ENCODE data around the gene DNAJC13. TPM values are rescaled to one million over a fixed set of nuclear protein-coding genes. Genes with fewer than 3 reads are reported as not detected.

DNAJC13 gene
- total and polyA plus RNA-seq, 12 donors = 7.4 to 50.5 (median 38.4) TPM

DNA sequence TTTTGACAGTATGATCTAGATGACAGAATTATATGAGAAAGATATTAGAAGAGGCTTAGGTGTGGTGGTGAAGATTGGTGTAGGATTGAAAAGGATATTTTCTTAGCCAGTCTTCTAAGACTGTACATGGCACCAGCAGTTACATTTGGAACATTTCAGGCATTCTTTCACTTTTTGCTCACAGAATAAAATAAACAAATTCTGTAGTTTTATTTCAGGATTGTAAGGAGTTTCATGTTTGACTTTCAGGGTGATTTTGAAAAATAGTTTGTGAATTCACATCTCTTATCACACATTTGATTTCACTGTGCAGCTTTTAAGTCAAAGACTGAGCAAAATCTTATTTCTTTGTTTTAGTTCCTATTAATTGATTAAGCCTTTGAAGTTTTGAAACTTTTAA lies 27.1 kb downstream of the DNAJC13 start:
- peaks cover 0 to 7% (median 0%) of the 10 kb centered on the region in 3 donors for H3K9me3 ChIP-seq (replicated peaks in 1 of 3)
- intact Hi-C loops (cut with DNase I) = no loop called here
- H3K27ac ChIP-seq = no peak overlapping the region
- no peaks in the 10 kb centered on the region for H3K36me3 ChIP-seq (replicated peaks in 1 of 2)
- H3K27me3 ChIP-seq = no peaks in the 10 kb centered on the region
- H3K4me3 ChIP-seq = no peak overlapping the region
- TF ChIP-seq CTCF (IDR thresholded peaks at IDR 0.05) = no peak
- no peak for TF ChIP-seq POLR2A (IDR thresholded peaks at IDR 0.05)
- DNase-seq = no peak
- H3K4me1 ChIP-seq (replicated peaks in 1 of 2) = peaks cover 0 to 32% of the 10 kb centered on the region in 2 donors

GRCh38 chr3:132445817-132446216 lies 28.5 kb downstream of the DNAJC13 start:
- Histone ChIP-seq H3K27me3 (no peaks in the 10 kb centered on the region), H3K27ac (no peak overlapping the region), H3K4me1 (replicated peaks in 1 of 2) (peaks cover 0 to 32% of the 10 kb centered on the region in 2 donors), H3K9me3 (replicated peaks in 1 of 3) (peaks cover 0 to 7% (median 0%) of the 10 kb centered on the region in 3 donors), H3K4me3 (no peak overlapping the region), H3K36me3 (replicated peaks in 1 of 2) (no peaks in the 10 kb centered on the region)
- TF ChIP-seq CTCF (IDR thresholded peaks at IDR 0.05) (no peak), POLR2A (IDR thresholded peaks at IDR 0.05) (no peak)
- intact Hi-C loops (cut with DNase I) = no loop called here
- no peak for DNase-seq

- DNase-seq = peak; percentile 62 to 82 (median 72)
Measured at GRCh38 chr3:132448216-132448961, 31.1 kb downstream of the DNAJC13 start.

DNA sequence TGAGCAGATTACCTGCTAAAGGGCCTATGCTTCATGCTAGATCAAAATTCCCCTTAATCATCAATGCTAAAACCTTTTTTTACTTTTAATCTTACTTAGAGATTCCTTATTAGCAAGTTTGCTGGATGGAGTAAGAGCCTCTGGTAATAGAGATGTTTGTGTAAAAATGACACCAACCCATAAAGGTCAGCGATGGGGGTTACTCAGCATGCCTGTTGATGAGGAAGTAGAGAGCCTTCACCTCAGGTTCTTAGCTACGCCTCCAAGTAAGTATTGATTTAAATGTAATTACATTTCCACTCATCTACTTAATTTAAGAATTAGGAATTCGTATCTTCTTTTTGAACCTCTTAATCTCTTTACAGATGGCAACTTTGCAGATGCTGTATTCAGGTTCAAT lies 38.8 kb downstream of the DNAJC13 start:
- peaks cover 0 to 53% of the 10 kb centered on the region in 2 donors for H3K36me3 ChIP-seq (replicated peaks in 1 of 2)
- DNase-seq = no peak
- H3K9me3 ChIP-seq (replicated peaks in 1 of 3) = no peaks in the 10 kb centered on the region
- no peak overlapping the region for H3K27ac ChIP-seq
- 89 to 95% (median 93%) methylated on average over 3 of the region's 3 CpGs for WGBS, 4 donors
- no peaks in the 10 kb centered on the region for H3K27me3 ChIP-seq
- H3K4me1 ChIP-seq (replicated peaks in 1 of 2) = no peaks in the 10 kb centered on the region
- no peak overlapping the region for H3K4me3 ChIP-seq
- no peak for TF ChIP-seq CTCF (IDR thresholded peaks at IDR 0.05)
- TF ChIP-seq POLR2A (IDR thresholded peaks at IDR 0.05) = no peak
- intact Hi-C loops (cut with DNase I) = no loop called here

More at GRCh38 chr3:132448216-132448961, 31.1 kb downstream of the DNAJC13 start:
- intact Hi-C loops (cut with DNase I) = no loop called here
- H3K4me3 ChIP-seq = no peak overlapping the region
- H3K27me3 ChIP-seq = no peaks in the 10 kb centered on the region
- no peak for TF ChIP-seq CTCF (IDR thresholded peaks at IDR 0.05)
- no peak for TF ChIP-seq POLR2A (IDR thresholded peaks at IDR 0.05)
- peaks cover 0 to 32% of the 10 kb centered on the region in 2 donors for H3K4me1 ChIP-seq (replicated peaks in 1 of 2)
- peaks cover 0 to 3% of the 10 kb centered on the region in 2 donors for H3K36me3 ChIP-seq (replicated peaks in 1 of 2)
- peak overlapping the region in 1 of 5 donors; percentile 36 for H3K27ac ChIP-seq
- H3K9me3 ChIP-seq (replicated peaks in 1 of 3) = peaks cover 0 to 7% (median 0%) of the 10 kb centered on the region in 3 donors
- 18 to 30% (median 28%) methylated on average over 6 of the region's 6 CpGs for WGBS, 4 donors
